ENCODE measurements around the gene PPP1R1C. TPM values are rescaled to one million over a fixed set of nuclear protein-coding genes. Genes with fewer than 3 reads are reported as not detected.

The PPP1R1C gene
- total RNA-seq, 1 donor from 2014 or later, result 5.5 TPM

DNA sequence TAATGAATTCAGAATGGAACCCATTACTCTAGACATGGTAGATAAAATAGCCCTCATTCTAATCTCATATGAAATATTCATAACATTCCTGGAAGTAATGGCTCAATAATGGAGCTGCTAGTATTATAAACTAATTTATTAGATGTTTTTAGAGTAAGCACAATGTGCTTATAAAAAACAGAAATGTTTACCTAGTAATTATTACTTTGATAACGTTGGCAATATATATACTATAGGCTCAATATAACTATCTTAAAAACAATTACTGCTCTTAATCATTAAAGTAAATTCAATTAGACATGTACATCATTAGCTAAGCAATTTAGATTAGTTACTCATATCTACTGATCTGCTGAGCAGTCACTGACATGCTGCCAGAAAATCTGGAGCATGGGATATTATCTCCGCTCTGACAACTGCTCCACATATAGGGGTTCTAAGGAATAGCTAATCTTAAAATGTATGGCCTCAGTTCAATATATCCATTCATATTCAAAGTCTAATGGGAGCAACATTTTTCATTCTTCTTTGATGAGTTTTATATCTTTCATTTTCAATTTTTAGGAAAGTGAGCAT is 19.4 kb downstream of the PPP1R1C start:
- no peaks in the 10 kb centered on the region for H3K36me3 ChIP-seq
- H3K4me3 ChIP-seq, result no peak overlapping the region
- Mint-ChIP-seq H3K4me1 (no peaks in the 10 kb centered on the region), H3K27ac (no peak overlapping the region), H3K27me3 (ENCODE audit: insufficient read depth, low read depth) (no peaks in the 10 kb centered on the region), H3K4me3 (no peak overlapping the region), H3K36me3 (no peaks in the 10 kb centered on the region), H3K9me3 (no peaks in the 10 kb centered on the region)
- H3K9me3 ChIP-seq (ENCODE audit: low read depth), result no peaks in the 10 kb centered on the region
- peaks cover 4% of the 10 kb centered on the region for H3K4me1 ChIP-seq
- TF ChIP-seq EZH2 (IDR thresholded peaks at IDR 0.05) (no peak), EZH2phosphoT487 (IDR thresholded peaks at IDR 0.05) (no peak)
- TF ChIP-seq, protein P1, sequence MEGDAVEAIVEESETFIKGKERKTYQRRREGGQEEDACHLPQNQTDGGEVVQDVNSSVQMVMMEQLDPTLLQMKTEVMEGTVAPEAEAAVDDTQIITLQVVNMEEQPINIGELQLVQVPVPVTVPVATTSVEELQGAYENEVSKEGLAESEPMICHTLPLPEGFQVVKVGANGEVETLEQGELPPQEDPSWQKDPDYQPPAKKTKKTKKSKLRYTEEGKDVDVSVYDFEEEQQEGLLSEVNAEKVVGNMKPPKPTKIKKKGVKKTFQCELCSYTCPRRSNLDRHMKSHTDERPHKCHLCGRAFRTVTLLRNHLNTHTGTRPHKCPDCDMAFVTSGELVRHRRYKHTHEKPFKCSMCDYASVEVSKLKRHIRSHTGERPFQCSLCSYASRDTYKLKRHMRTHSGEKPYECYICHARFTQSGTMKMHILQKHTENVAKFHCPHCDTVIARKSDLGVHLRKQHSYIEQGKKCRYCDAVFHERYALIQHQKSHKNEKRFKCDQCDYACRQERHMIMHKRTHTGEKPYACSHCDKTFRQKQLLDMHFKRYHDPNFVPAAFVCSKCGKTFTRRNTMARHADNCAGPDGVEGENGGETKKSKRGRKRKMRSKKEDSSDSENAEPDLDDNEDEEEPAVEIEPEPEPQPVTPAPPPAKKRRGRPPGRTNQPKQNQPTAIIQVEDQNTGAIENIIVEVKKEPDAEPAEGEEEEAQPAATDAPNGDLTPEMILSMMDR (IDR thresholded peaks at IDR 0.05), result no peak
- no peak overlapping the region for H3K4me2 ChIP-seq
- no peaks in the 10 kb centered on the region for H4K20me1 ChIP-seq (ENCODE audit: low read depth)
- no peak overlapping the region for H3K9ac ChIP-seq
- H3K79me2 ChIP-seq (ENCODE audit: low read depth), result no peaks in the 10 kb centered on the region
- H3K27ac ChIP-seq, result no peak overlapping the region
- no peak for DNase-seq (ENCODE audit: low spot score)
- no peaks in the 10 kb centered on the region for H3K27me3 ChIP-seq
- no peak overlapping the region for H2AFZ ChIP-seq (replicated peaks)
- no peaks in the 10 kb centered on the region for H3F3A ChIP-seq (ENCODE audit: low read depth)

DNA sequence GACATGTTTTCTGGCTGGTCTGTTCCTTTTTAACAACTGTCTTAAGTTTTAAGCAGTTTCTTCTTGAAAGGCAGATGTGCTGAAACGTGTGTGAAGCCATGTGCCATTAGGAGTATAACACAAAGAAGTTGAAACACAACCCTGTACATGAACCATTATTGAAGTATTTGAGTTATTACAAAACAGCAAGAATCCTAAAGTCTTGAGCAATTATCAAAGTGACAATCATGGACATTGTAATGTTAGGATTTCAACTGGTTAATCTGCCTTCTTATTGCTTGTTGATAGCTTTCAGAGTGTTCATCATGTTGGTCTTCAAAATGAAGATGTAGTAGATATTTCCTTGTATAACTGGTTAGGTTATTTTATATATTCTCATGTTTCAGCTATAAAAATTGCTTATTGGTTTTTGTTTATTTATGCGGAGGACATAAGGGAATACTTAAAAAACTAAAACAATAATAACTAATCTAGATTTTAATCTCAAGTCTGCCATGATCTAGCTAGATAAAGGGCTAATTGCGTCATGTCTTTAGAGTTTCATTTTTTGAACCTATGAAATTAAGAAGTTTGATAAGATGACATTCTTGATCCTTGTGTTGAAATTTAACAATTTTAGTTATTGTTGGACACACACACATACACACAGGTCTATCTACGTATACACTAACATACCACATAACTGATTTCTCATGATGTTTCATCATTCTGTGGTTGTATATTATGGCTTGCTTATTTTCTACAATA is 21.1 kb downstream of the PPP1R1C start:
- H3K27ac Mint-ChIP-seq, result no peak overlapping the region
- no peak overlapping the region for H3K4me3 Mint-ChIP-seq
- Histone ChIP-seq H2AFZ (replicated peaks) (no peak overlapping the region), H3K36me3 (no peaks in the 10 kb centered on the region), H3K4me2 (no peak overlapping the region), H3K27me3 (no peaks in the 10 kb centered on the region), H3K4me1 (peaks cover 4% of the 10 kb centered on the region), H3K79me2 (ENCODE audit: low read depth) (no peaks in the 10 kb centered on the region), H3F3A (ENCODE audit: low read depth) (no peaks in the 10 kb centered on the region), H3K9me3 (ENCODE audit: low read depth) (no peaks in the 10 kb centered on the region), H3K4me3 (no peak overlapping the region), H4K20me1 (ENCODE audit: low read depth) (no peaks in the 10 kb centered on the region), H3K9ac (no peak overlapping the region), H3K27ac (no peak overlapping the region)
- H3K36me3 Mint-ChIP-seq, result no peaks in the 10 kb centered on the region
- TF ChIP-seq EZH2 (IDR thresholded peaks at IDR 0.05) (no peak), EZH2phosphoT487 (IDR thresholded peaks at IDR 0.05) (no peak)
- TF ChIP-seq, protein P1 (IDR thresholded peaks at IDR 0.05), result no peak
- H3K9me3 Mint-ChIP-seq, result peaks cover 2% of the 10 kb centered on the region
- DNase-seq (ENCODE audit: low spot score), result no peak
- no peaks in the 10 kb centered on the region for H3K4me1 Mint-ChIP-seq
- no peaks in the 10 kb centered on the region for H3K27me3 Mint-ChIP-seq (ENCODE audit: insufficient read depth, low read depth)

DNA sequence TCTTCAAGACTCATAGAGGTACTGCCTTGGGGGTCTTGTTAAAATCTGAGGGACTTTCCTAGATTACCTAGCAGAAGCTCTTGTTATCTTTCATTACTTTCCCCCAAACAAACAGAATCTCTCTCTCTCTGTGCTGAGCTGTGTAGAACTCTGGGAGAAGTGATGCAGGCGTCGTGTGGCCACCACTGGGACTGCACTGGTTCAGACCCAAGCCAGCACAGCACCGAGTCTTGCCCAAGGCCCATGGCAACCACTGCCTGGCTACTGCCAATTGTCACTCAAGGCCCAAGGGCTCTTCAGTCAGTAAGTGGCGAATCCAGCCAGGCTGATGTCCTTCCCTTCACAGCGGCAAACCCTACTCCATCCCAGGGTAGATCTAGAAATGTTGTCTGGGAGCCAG is 28.6 kb downstream of the PPP1R1C start:
- TF ChIP-seq EZH2phosphoT487 (IDR thresholded peaks at IDR 0.05) (no peak), EZH2 (IDR thresholded peaks at IDR 0.05) (no peak)
- TF ChIP-seq, protein P1 (IDR thresholded peaks at IDR 0.05), result no peak
- H3K27ac ChIP-seq, result no peak overlapping the region
- Mint-ChIP-seq H3K4me1 (no peaks in the 10 kb centered on the region), H3K36me3 (no peaks in the 10 kb centered on the region), H3K4me3 (no peak overlapping the region), H3K9me3 (peaks cover 11% of the 10 kb centered on the region), H3K27ac (no peak overlapping the region), H3K27me3 (ENCODE audit: insufficient read depth, low read depth) (no peaks in the 10 kb centered on the region)
- no peaks in the 10 kb centered on the region for H3K9me3 ChIP-seq (ENCODE audit: low read depth)
- no peaks in the 10 kb centered on the region for H4K20me1 ChIP-seq (ENCODE audit: low read depth)
- DNase-seq (ENCODE audit: low spot score), result no peak
- H3K4me1 ChIP-seq, result no peaks in the 10 kb centered on the region
- H3K9ac ChIP-seq, result no peak overlapping the region
- H3F3A ChIP-seq (ENCODE audit: low read depth), result no peaks in the 10 kb centered on the region
- no peaks in the 10 kb centered on the region for H3K27me3 ChIP-seq
- no peaks in the 10 kb centered on the region for H3K79me2 ChIP-seq (ENCODE audit: low read depth)
- H2AFZ ChIP-seq (replicated peaks), result no peak overlapping the region
- H3K4me2 ChIP-seq, result no peak overlapping the region
- H3K4me3 ChIP-seq, result no peak overlapping the region
- no peaks in the 10 kb centered on the region for H3K36me3 ChIP-seq
